OCI-LY3 (cell line): ENCODE measurements around the gene DLX4.

Experiments
- CTCF ChIP-seq: fragments of 200-600, 300-600 bp; sonication (generic); IDR thresholded peaks from 2 replicates; pipeline ENCODE4 v1.5.1; 2014; ENCODE audit warnings: antibody characterized with exemption, low read length, low read depth
- EZH2phosphoT487 ChIP-seq: fragments of 200-600 bp; shearing (Covaris generic); IDR thresholded peaks from 2 replicates; pipeline ENCODE4 v1.6.1; 2018; ENCODE audit warnings: antibody characterized with exemption, mixed run types, low read depth

GRCh38 chr17:49962599-49963308 is 6.2 kb upstream of the DLX4 start:
- TF ChIP-seq CTCF, result no peak
- no peak for TF ChIP-seq EZH2phosphoT487
